Stimulated activated CD4-positive, alpha-beta T cell treated with anti-CD3 and anti-CD28 coated beads, Interleukin-15, amount 100 ng/mL, for 1 hour (primary cell): ENCODE results near the gene ARHGAP8.

Source experiments
- DNase-seq, 2 donors: peaks; one replicate each; pipeline ENCODE4 v3.0.0-alpha.2; 2020; ENCODE audit warnings: low read depth in 1 of 2, low spot score in 1 of 2

Gene ARHGAP8

GRCh38 chr22:44724859-44725258 is 27.5 kb upstream of the ARHGAP8 start:
- DNase-seq = no peak

DNA sequence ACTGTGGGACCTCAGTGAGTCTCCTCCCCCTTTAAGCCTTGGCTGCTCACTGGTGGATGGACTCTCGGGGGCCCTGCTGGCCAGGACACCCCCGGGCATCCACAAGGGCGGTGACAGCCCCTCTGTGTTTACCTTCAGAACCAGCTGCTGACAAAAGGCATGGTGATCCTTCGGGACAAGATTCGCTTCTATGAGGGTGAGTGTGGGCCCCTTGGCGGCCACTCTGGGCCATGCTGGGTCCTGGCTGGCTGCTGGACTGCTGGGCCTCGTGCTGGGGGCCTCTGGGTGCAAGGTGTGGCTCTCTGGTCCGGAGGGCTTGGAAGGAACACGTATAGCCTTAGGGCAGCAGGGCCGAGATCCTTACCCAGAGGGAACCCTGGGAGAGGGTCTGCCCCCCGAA is 25.9 kb upstream of the ARHGAP8 start:
- DNase-seq = no peak

GRCh38 chr22:44727148-44727547 is 25.2 kb upstream of the ARHGAP8 start:
- DNase-seq = no peak

DNA sequence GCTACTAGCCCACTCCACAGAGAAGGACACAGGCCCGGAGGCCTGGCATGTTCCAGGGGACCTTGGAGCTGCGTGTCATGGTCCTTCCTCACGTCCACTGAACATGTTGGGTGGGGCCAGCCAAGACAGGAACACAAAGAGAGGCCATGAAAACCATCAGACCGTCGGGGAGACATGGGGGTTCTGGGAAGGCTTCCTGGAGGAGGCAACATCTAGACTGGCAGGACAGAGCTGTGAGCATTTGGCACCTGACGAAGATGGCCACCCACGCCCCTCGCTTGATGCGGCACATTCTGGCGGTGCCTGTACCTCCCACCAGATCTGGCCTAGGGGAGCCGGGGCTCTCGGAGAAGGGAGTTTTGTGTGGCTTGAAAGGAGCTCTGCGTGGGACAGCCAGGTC is 24.7 kb upstream of the ARHGAP8 start:
- no peak for DNase-seq

DNA sequence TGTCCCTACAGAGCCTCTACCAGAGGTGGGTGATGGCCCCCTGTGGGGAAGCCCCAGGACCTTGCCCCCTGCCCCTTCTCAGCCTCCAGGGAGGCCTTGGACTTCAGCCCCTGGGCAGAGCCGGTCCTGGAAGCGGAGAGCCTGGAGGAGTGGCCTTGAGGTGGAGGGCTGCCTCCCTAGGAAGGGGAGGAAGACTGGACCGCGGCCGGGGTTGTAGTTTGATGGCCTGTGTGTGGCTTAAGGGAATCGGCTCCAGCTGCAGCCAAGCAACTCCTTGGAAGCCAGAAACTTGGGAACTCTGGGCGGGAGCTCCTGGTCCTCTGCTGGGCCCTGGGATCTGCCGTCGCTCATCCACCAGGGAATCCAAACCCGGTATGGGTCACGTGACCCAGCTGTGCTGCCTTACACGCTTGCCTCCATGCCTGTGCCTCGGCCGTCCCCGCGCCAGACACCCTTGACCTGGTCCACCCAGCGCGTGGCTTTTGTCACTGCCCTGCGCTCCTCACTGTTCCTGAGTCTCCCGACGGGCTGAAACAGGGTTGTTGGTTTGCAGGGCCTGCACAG is 23.5 kb upstream of the ARHGAP8 start:
- no peak for DNase-seq

- DNase-seq = no peak
Measured at GRCh38 chr22:44729391-44730021, 22.9 kb upstream of the ARHGAP8 start.

- no peak for DNase-seq
Measured at GRCh38 chr22:44730022-44730393, 22.4 kb upstream of the ARHGAP8 start.

GRCh38 chr22:44730490-44731356 is 21.7 kb upstream of the ARHGAP8 start:
- DNase-seq = no peak

GRCh38 chr22:44731357-44731970 is 20.9 kb upstream of the ARHGAP8 start:
- DNase-seq = no peak

GRCh38 chr22:44732017-44732561 is 20.3 kb upstream of the ARHGAP8 start:
- no peak for DNase-seq

DNA sequence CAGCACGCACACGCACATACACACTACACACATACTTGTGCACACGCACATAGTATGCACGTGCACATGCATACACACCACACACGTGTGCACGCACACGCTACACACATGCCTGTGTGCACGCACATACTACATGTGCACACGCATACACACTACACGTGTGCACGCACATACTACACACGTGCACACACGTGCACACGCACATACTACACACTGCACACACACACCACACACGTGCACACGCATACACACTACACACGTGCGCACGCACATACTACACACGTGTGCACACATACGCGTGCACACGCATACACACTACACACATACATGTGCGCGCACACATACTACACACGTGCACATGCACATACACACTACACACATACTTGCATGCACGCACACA is 19.7 kb upstream of the ARHGAP8 start:
- DNase-seq = no peak

DNA sequence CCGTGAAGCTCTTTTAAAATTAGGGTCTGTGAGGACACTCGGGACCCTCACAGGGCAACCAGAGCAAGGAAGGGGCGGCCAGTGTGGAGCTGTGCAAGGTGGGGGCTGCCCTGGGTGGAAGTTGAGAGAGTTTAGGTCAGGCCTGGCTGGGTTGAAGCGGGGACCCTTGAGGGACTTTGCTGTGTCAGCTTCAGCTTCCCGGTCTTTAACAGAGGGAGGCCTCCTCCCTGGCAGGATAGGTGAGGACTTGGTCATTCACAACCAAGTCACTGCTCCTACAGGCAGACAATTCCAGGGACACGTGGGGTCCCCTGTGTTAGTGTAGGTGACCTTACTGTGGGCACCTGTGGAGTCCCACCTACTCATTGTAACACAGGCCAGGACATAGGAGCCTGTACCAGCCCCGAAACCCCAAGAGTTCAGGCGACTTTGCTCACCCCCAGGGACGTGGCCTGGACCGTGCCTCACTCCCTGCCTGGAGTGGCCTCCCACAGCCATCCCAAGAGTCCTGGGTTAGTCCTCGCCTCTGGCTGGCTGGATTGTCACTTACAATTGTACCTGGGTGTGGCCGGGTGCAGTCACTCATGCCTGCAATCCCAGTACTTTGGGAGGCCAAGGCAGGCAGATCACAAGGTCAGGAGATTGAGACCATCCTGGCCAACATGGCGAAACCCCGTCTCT is 18.8 kb upstream of the ARHGAP8 start:
- DNase-seq = no peak

DNA sequence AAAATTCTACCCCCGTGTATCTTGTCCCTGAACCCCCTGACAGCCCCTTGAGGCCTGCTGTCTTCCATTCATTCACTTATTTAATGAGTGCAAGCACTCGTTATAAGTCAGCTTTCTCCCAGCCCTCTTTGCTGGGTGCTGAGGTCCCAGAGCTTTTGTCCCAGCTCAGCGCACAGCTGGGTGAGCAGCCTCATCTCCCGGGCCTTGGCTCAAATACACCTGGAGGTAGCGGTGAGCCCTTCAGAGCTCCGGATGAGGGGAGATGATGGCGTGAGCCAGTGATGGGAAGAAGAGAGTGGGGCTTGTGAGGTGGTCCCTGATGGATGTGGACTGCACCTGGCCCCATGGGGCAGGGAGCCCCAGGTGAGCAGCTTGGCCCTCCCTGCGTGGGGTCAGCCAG is 18.1 kb upstream of the ARHGAP8 start:
- DNase-seq = no peak

DNA sequence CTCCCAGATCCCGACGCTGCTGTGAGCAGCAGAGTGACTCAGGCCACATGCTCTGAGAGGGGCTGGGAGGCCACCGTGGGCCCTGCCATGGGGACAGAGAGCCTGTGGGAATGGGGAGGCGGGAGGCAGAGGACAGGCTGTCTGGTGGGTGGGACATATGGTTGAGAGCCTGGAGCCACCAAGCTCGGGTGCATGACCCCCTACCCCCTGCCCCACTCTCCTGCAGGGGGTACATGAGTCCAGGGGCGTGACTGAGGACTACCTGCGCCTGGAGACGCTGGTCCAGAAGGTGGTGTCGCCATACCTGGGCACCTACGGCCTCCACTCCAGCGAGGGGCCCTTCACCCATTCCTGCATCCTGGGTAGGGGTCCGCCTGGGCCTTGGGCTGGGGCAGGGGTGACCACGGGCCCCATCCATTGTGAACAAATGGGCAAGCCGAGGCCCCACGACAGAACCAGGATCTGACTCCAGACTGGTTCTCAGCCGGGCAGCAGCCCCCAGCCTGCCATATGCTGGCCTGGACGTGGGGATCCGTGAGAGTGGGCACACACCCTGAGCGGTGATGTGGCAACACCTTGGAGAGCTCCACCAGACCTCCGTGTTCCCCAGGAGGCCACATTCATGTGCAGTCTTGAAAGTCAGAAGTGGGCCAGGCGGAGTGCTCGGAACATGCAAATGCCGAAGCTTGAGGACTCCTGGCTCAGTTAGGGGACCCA is 17.4 kb upstream of the ARHGAP8 start:
- no peak for DNase-seq

GRCh38 chr22:44735518-44736428 is 16.6 kb upstream of the ARHGAP8 start:
- DNase-seq = peak; percentile 60 to 78

GRCh38 chr22:44736581-44737405 is 15.6 kb upstream of the ARHGAP8 start:
- DNase-seq = no peak

DNA sequence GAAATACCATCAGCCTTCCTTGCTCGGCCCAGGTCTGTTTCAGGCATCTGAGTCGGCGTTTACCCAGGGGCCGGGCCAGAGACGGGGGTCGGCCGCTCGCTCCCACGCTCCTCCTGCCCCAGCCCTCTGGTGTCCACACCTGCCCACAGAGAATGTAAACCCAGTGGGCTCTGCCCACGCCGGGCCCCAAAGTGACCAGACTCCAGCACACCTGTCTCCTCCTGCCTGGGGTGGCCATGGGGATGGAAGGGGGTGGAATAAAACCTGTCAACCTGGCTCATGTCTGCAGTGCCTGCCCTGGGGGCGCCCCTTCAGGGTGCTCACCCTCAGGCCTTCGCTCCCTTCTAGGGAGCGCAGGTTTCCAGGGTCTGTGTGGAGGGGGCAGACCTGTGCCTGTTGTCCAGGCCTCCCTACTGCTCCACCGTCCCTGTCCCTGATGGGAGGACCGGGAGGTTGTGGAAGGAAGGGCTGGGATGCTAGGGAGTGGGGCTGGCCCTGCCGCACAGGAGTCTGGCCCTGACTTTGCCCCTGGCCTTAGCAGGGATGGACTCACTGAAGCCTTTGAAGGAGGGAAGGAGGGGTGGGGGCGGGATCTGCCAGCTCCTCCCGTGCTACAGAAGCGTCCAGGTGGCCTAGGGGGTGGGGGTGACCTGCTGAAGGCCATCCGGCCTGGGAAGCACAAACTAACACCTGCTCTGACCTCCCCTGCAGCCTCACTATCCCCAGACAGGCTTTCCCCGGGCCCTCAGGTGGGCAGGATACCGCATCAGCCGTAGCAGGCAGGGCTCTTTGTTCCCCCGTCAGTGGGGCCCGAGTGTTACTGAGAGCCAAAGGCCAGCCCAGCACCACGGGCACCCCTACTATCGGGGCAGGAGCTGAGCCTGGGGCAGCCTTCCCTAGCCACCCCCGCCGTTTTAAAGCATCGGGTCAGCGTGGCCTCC is 14.7 kb upstream of the ARHGAP8 start:
- DNase-seq = no peak

DNA sequence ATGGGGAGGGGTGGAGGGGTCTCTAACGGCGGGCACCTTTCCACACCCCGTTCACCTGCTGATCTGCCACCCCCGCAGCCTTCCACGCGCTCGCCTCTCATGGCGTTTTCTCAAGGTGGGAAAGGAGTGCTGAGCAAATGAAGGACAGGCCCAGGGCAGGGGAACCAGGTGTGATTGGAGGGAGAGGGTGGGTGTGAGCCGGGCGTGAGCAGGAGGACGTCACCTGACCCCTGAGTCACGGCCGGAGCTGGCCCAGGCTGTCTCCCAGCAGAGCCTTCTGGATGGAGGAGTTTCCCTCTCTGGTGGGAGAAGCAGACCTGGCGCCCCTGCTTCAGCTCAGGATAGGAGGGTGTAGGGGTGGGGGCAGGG is 14.0 kb upstream of the ARHGAP8 start:
- no peak for DNase-seq
